K562 (cell line): ENCODE data around the gene SPSB1.

Source experiments
- C11orf30 ChIP-seq: fragments of 450-650 bp; IDR thresholded peaks from 2 replicates; pipeline ENCODE4 v1.6.1; 2016; ENCODE audit warnings: low read depth, mild to moderate bottlenecking
- CREB3 ChIP-seq: fragments of 450-650 bp; conservative IDR thresholded peaks from 2 replicates; pipeline ENCODE4 v1.6.1; 2016; ENCODE audit warnings: missing genetic modification characterization, low read depth, mild to moderate bottlenecking, missing compliant biosample characterization, moderate library complexity
- EP400 ChIP-seq: fragments of 450-650 bp; IDR thresholded peaks from 2 replicates; pipeline ENCODE4 v1.6.1; 2017; ENCODE audit warnings: antibody characterized with exemption, mild to moderate bottlenecking, moderate library complexity
- HMBOX1 ChIP-seq: sonication (generic); IDR thresholded peaks from 2 replicates; pipeline ENCODE4 v1.6.1; 2016
- PCBP1 ChIP-seq: fragments of 200-400 bp; formaldehyde crosslinking; IDR thresholded peaks from 2 replicates; pipeline ENCODE4 v1.6.1; 2018; ENCODE audit warnings: mild to moderate bottlenecking, low read depth, low read length; ENCODE audit not compliant: poor library complexity, severe bottlenecking
- RBBP5 ChIP-seq: fragments of 200-600 bp; sonication (generic); IDR thresholded peaks from 2 replicates; pipeline ENCODE4 v1.6.1; 2012; ENCODE audit warnings: borderline replicate concordance, mild to moderate bottlenecking, low read length, control low read depth, inconsistent platforms; ENCODE audit not compliant: insufficient read depth, poor library complexity, severe bottlenecking
- TSC22D4 ChIP-seq: fragments of 450-650 bp; IDR thresholded peaks from 2 replicates; pipeline ENCODE4 v1.6.1; 2016; ENCODE audit warnings: missing genetic modification characterization, missing biosample characterization, control low read depth
- ZNF174 ChIP-seq: fragments of 250-450 bp; sonication (Bioruptor Pico); IDR thresholded peaks from 2 replicates; pipeline ENCODE4 v1.4.0; 2020; ENCODE audit warnings: mild to moderate bottlenecking
- ZNF3 ChIP-seq: fragments of 250-450 bp; sonication (Bioruptor Pico); IDR thresholded peaks from 2 replicates; pipeline ENCODE4 v1.5.0; 2021; ENCODE audit warnings: mild to moderate bottlenecking, moderate library complexity
- ZNF318 ChIP-seq, 2 experiments: fragments of 450-650 bp; IDR thresholded peaks; 2 replicates each; pipeline ENCODE4 v1.6.1; 2016; ENCODE audit warnings: mild to moderate bottlenecking in 2 of 2, borderline replicate concordance in 1 of 2, low read depth in 1 of 2, moderate library complexity in 1 of 2
- ZNF584 ChIP-seq: fragments of 200-800 bp; sonication (Bioruptor generic); IDR thresholded peaks from 2 replicates; pipeline ENCODE4 v1.6.1; 2016; ENCODE audit warnings: low read depth, mild to moderate bottlenecking, missing genetic modification characterization, missing compliant biosample characterization
- TF ChIP-seq, protein P1 (sequence below), 3 experiments: IDR thresholded peaks in 2 of 3; conservative IDR thresholded peaks in 1 of 3; 2 replicates each; pipeline ENCODE4 v1.5.1; 2011 to 2012; ENCODE audit warnings: low read length in 3 of 3, mild to moderate bottlenecking in 3 of 3, control low read depth in 2 of 3, improper control_type of control experiment in 1 of 3, inconsistent platforms in 1 of 3, low read depth in 1 of 3, mixed read lengths in 1 of 3, moderate library complexity in 1 of 3; ENCODE audit not compliant: insufficient read depth in 2 of 3
- TF ChIP-seq, protein P2 (sequence below): fragments of 450-650 bp; formaldehyde crosslinking; IDR thresholded peaks from 2 replicates; pipeline ENCODE4 v1.4.0; 2020; ENCODE audit warnings: mild to moderate bottlenecking

DNA sequence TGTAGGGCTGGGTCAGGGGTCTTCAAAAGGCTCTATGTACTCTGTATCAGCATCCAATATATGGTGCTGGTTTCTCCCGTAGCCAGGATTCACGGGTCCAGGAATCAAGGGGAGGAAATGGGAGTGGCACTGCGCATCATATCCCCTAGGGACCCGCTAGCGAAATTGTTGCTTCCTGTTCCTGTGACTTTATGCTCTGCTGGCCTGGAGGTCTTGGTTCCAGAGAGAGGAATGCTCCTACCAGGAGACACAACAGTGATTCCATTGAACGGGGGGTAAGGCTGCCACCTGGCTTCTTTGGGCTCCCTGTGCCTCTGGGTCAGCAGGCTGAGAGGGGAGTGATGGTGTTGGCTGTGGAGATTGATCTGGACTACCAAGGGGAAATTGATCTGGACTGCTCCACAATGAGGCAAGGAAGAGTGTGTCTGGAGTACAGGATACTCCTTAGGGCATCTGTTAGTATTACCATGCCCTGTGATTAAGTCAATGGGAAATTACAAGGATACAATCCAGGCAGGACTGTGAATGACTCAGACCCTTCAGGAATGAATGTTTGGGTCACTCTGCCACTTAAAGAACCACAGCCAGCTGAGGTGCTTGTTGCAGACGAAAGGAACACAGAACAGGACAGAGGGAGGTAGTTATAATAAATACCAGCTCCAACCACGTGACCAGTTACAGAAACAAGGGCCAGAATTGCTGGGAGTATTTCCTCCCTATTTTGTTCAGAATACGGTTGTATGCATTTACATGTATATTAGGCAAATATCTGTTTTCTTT, 10.2 kb downstream of the SPSB1 start:
- TF ChIP-seq CREB3 (tag) (no peak), ZNF3 (CRISPR knock-in tag) (no peak), ZNF174 (CRISPR knock-in tag) (no peak), EP400 (no peak), ZNF584 (no peak), HMBOX1 (no peak), TSC22D4 (tag) (no peak), RBBP5 (no peak), C11orf30 (no peak), PCBP1 (no peak), ZNF318 (IDR thresholded peaks at IDR 0.05; ENCODE audit: borderline replicate concordance in 1 of 2, low read depth in 1 of 2) (no peak)
- TF ChIP-seq, protein P1, sequence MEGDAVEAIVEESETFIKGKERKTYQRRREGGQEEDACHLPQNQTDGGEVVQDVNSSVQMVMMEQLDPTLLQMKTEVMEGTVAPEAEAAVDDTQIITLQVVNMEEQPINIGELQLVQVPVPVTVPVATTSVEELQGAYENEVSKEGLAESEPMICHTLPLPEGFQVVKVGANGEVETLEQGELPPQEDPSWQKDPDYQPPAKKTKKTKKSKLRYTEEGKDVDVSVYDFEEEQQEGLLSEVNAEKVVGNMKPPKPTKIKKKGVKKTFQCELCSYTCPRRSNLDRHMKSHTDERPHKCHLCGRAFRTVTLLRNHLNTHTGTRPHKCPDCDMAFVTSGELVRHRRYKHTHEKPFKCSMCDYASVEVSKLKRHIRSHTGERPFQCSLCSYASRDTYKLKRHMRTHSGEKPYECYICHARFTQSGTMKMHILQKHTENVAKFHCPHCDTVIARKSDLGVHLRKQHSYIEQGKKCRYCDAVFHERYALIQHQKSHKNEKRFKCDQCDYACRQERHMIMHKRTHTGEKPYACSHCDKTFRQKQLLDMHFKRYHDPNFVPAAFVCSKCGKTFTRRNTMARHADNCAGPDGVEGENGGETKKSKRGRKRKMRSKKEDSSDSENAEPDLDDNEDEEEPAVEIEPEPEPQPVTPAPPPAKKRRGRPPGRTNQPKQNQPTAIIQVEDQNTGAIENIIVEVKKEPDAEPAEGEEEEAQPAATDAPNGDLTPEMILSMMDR (IDR thresholded peaks at IDR 0.05 in 2 of 3, conservative IDR thresholded peaks at IDR 0.05 in 1 of 3; ENCODE audit: insufficient read depth in 2 of 3, low read depth in 1 of 3, low read length in 3 of 3): no peak
- TF ChIP-seq, protein P2, sequence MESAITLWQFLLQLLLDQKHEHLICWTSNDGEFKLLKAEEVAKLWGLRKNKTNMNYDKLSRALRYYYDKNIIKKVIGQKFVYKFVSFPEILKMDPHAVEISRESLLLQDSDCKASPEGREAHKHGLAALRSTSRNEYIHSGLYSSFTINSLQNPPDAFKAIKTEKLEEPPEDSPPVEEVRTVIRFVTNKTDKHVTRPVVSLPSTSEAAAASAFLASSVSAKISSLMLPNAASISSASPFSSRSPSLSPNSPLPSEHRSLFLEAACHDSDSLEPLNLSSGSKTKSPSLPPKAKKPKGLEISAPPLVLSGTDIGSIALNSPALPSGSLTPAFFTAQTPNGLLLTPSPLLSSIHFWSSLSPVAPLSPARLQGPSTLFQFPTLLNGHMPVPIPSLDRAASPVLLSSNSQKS (CRISPR knock-in tag): no peak
